H1 (cell line): ENCODE data around the gene DRAM1. TPM values are rescaled to one million over a fixed set of nuclear protein-coding genes. Genes with fewer than 3 reads are reported as not detected.

Source experiments
- CBX8 ChIP-seq: fragments of 300-800, 300-1000 bp; sonication (generic); IDR thresholded peaks from 2 replicates; pipeline ENCODE4 v1.7.1; 2016; ENCODE audit warnings: low read depth, low read length, borderline replicate concordance
- CHD1 ChIP-seq: IDR thresholded peaks from 2 replicates; pipeline ENCODE4 v1.6.1; 2012; ENCODE audit warnings: low read depth, low read length, improper control_type of control experiment
- SIX5 ChIP-seq: IDR thresholded peaks from 2 replicates; pipeline ENCODE4 v1.6.1; 2011; ENCODE audit warnings: mild to moderate bottlenecking, low read depth, low read length
- SP4 ChIP-seq: IDR thresholded peaks from 2 replicates; pipeline ENCODE4 v1.6.1; 2012; ENCODE audit warnings: low read length, inconsistent platforms
- SRF ChIP-seq: IDR thresholded peaks from 2 replicates; pipeline ENCODE4 v1.6.1; 2011; ENCODE audit warnings: mild to moderate bottlenecking, low read depth, low read length, moderate library complexity
- polyA plus RNA-seq, 7 experiments: library from polyadenylated mRNA; depleted of rRNA in 3 of 7; stranded (reverse) in 5 of 7; unstranded in 2 of 7; fragments of >200 nt in 5 of 7; fragments of 200-250 nt in 2 of 7; gene quantifications; 1 replicate in 5 of 7; 2 replicates in 1 of 7; 4 replicates in 1 of 7; pipeline versions ENCODE4 v1.2.1 to v1.2.3, GENCODE V29; 2011 to 2013; ENCODE audit warnings: missing spikeins in 2 of 7, mixed read lengths in 2 of 7
- total RNA-seq: library from RNA; stranded (reverse); fragmentation: NEBNext Ultra II Directional; extraction: Animal tissue kit (Norgen Biotek cat#: 25700); gene quantifications from 2 replicates; pipeline ENCODE4 v1.2.1, GENCODE V29; 2021
- TF ChIP-seq, protein P1 (sequence below): IDR thresholded peaks from 2 replicates; pipeline ENCODE4 v1.6.1; 2012; ENCODE audit warnings: inconsistent platforms

Gene DRAM1
- total and polyA plus RNA-seq, 2 of the 8 experiments (the other 6 are each of a cell fraction or from before 2014, with no cell fraction given): 4.6 to 6.2 TPM

DNA sequence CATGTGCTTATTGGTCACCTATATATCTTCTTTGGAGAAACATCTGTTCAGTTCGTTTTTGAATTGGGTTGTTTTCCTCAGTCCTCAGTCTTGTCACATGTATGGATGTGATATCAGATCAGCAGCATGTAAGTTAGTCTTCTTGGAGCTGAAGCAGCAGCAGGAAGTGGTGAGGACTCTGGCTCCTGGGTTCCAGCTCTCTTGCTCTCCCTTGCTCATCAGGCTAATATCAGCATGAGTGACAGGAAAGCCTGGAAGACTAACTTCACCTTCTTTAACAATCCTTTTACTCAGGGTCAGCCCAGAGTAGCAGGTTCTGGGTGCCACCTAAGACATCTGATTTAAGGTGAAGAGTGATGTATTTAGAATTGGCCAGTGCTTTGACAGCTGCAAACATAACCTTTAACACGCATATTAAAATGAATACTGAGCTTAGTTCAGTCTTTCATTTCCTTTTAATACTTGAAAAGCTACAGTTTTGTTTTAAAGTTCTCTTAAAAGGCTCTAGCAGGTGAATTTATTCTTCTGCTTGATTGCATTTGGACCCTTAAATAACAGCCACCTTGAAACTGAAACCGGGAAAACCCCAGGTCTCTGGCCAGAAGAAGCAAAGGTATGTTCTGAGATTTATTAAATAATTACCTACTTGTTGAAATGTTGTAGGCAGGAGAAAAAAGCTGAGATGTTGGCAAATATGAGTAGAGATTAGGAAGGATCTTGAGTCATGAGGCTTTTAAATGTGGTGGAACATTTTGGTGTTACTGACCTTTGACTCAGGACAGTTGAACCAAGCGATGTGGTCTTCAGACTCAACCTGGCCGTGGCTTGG lies 54.3 kb downstream of the DRAM1 start (continued):
- TF ChIP-seq CBX8: no peak
- TF ChIP-seq CHD1: no peak
- no peak for TF ChIP-seq SIX5
- no peak for TF ChIP-seq SP4
- no peak for TF ChIP-seq SRF
- TF ChIP-seq, protein P1, sequence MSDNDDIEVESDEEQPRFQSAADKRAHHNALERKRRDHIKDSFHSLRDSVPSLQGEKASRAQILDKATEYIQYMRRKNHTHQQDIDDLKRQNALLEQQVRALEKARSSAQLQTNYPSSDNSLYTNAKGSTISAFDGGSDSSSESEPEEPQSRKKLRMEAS: no peak
- TF ChIP-seq, all 59 proteins: peak for 0
